IMR-90 (cell line): ENCODE measurements around the gene CYP19A1. TPM values are rescaled to one million over a fixed set of nuclear protein-coding genes. Genes with fewer than 3 reads are reported as not detected.

Source experiments
- ATAC-seq: fragments of 200-7000 bp; cut with Tn5 transposase; 2 replicates; pipeline ENCODE4 v1.9.1; 2020; ENCODE audit warnings: low read depth, mild to moderate bottlenecking, moderate library complexity
- BruUV-seq: library from RNA; stranded (reverse); fragments of 400-500 nt; replicated peaks from 2 replicates; lab custom pipeline; 2021; lab: Mats Ljungman, UMichigan
- CTCF ChIA-PET: fragments of 300-600 bp; formaldehyde crosslinking; extraction: SDS; loops from one replicate; lab custom pipeline; 2021; ENCODE audit warnings: antibody characterized with exemption; lab: Yijun Ruan, JAX
- POLR2A ChIA-PET: fragments of 300-600 bp; sonication (Branson Sonifier 250); formaldehyde crosslinking; loops from one replicate; lab custom pipeline; 2022; ENCODE audit warnings: antibody characterized with exemption; ENCODE audit not compliant: unreplicated experiment; lab: Charles Lee
- DNase-seq: peaks from one replicate; pipeline ENCODE4 v3.0.0; 2013
- H2AFZ ChIP-seq: replicated peaks from 2 replicates; pipeline ENCODE3; 2013; ENCODE audit warnings: low read length, mild to moderate bottlenecking; ENCODE audit not compliant: poor library complexity
- H2AK5ac ChIP-seq: 2 replicates; pipeline ENCODE4 v1.6.1; 2013; ENCODE audit warnings: low read depth, low read length, inconsistent platforms
- H2AK9ac ChIP-seq: replicated peaks from 2 replicates; pipeline ENCODE3; 2013; ENCODE audit warnings: mild to moderate bottlenecking, low read depth, low read length, moderate library complexity; ENCODE audit not compliant: poor library complexity
- H2BK120ac ChIP-seq: 2 replicates; pipeline ENCODE4 v1.6.1; 2013; ENCODE audit warnings: low read depth, low read length, inconsistent platforms
- H2BK15ac ChIP-seq: 3 replicates; pipeline ENCODE4 v1.6.1; 2013; ENCODE audit warnings: low read depth, low read length, inconsistent platforms
- H2BK20ac ChIP-seq: 2 replicates; pipeline ENCODE4 v1.6.1; 2013; ENCODE audit warnings: low read depth, mild to moderate bottlenecking, inconsistent platforms, low read length, moderate library complexity
- H2BK5ac ChIP-seq: 2 replicates; pipeline ENCODE4 v1.6.1; 2013; ENCODE audit warnings: mild to moderate bottlenecking, low read depth, low read length, inconsistent platforms; ENCODE audit not compliant: poor library complexity, severe bottlenecking
- H3K14ac ChIP-seq: replicated peaks from 2 replicates; pipeline ENCODE4 v1.6.1; 2013; ENCODE audit warnings: low read depth, low read length, inconsistent platforms
- H3K18ac ChIP-seq: 2 replicates; pipeline ENCODE4 v1.6.1; 2013; ENCODE audit warnings: low read depth, low read length, control low read depth
- H3K23ac ChIP-seq: 2 replicates; pipeline ENCODE4 v1.6.1; 2013; ENCODE audit warnings: low read depth, low read length, inconsistent platforms
- H3K27ac ChIP-seq: 2 replicates; pipeline ENCODE4 v1.5.1; 2013; ENCODE audit warnings: mild to moderate bottlenecking, control low read depth, low read length; ENCODE audit not compliant: insufficient read depth
- H3K27me3 ChIP-seq: 2 replicates; pipeline ENCODE4 v1.6.1; 2013; ENCODE audit warnings: low read length; ENCODE audit not compliant: control insufficient read depth, insufficient read depth
- H3K36me3 ChIP-seq: 2 replicates; pipeline ENCODE4 v1.6.1; 2013; ENCODE audit warnings: low read length, mixed read lengths; ENCODE audit not compliant: control insufficient read depth, insufficient read depth
- H3K4ac ChIP-seq: 2 replicates; pipeline ENCODE4 v1.6.1; 2013; ENCODE audit warnings: low read depth, low read length, inconsistent platforms
- H3K4me1 ChIP-seq: 2 replicates; pipeline ENCODE4 v1.6.1; 2013; ENCODE audit warnings: low read length, mixed read lengths; ENCODE audit not compliant: control insufficient read depth, insufficient read depth
- H3K4me2 ChIP-seq: 2 replicates; pipeline ENCODE4 v1.6.1; 2013; ENCODE audit warnings: low read depth, mild to moderate bottlenecking, control low read depth, low read length, moderate library complexity
- H3K4me3 ChIP-seq: 2 replicates; pipeline ENCODE4 v1.5.1; 2013; ENCODE audit warnings: low read depth, mild to moderate bottlenecking, control low read depth, low read length, moderate library complexity; ENCODE audit not compliant: insufficient read depth
- H3K56ac ChIP-seq: 2 replicates; pipeline ENCODE4 v1.6.1; 2013; ENCODE audit warnings: low read length, inconsistent platforms; ENCODE audit not compliant: insufficient read depth; ENCODE audit errors: extremely low read depth
- H3K79me1 ChIP-seq, 2 experiments: 2 replicates each; pipeline ENCODE4 v1.6.1; 2013; ENCODE audit warnings: low read length in 2 of 2, inconsistent platforms in 1 of 2, low read depth in 1 of 2
- H3K9ac ChIP-seq: 2 replicates; pipeline ENCODE4 v1.6.1; 2013; ENCODE audit warnings: low read depth, low read length, control low read depth
- H3K9me1 ChIP-seq: 2 replicates; pipeline ENCODE4 v1.6.1; 2013; ENCODE audit warnings: low read length, inconsistent platforms; ENCODE audit not compliant: insufficient read depth
- H3K9me3 ChIP-seq: 2 replicates; pipeline ENCODE4 v1.6.1; 2013; ENCODE audit warnings: low read length; ENCODE audit not compliant: control insufficient read depth, insufficient read depth
- H4K20me1 ChIP-seq: 2 replicates; pipeline ENCODE4 v1.6.1; 2013; ENCODE audit warnings: low read length, inconsistent platforms; ENCODE audit not compliant: insufficient read depth
- H4K5ac ChIP-seq: 2 replicates; pipeline ENCODE4 v1.6.1; 2013; ENCODE audit warnings: mild to moderate bottlenecking, low read depth, low read length, control low read depth
- H4K8ac ChIP-seq, 2 experiments: 2 replicates each; pipeline ENCODE4 v1.6.1; 2013; ENCODE audit warnings: low read depth in 2 of 2, low read length in 2 of 2, control low read depth in 1 of 2, inconsistent platforms in 1 of 2
- H4K91ac ChIP-seq: 2 replicates; pipeline ENCODE4 v1.6.1; 2013; ENCODE audit warnings: low read depth, low read length, inconsistent platforms; ENCODE audit not compliant: insufficient read depth
- CEBPB ChIP-seq: IDR thresholded peaks from 2 replicates; pipeline ENCODE4 v1.6.1; 2012; ENCODE audit warnings: low read depth, low read length, improper control_type of control experiment
- CHD1 ChIP-seq: IDR thresholded peaks from 2 replicates; pipeline ENCODE4 v1.6.1; 2012; ENCODE audit warnings: low read depth, low read length, improper control_type of control experiment
- MAZ ChIP-seq: IDR thresholded peaks from 2 replicates; pipeline ENCODE4 v1.6.1; 2012; ENCODE audit warnings: low read depth, mild to moderate bottlenecking, low read length, improper control_type of control experiment, moderate library complexity, borderline replicate concordance
- NFE2L2 ChIP-seq: fragments of 150-350 bp; IDR thresholded peaks from 2 replicates; pipeline ENCODE4 v1.6.1; 2016; ENCODE audit warnings: low read depth, mild to moderate bottlenecking, low read length
- RAD21 ChIP-seq: IDR thresholded peaks from 2 replicates; pipeline ENCODE4 v1.6.1; 2012; ENCODE audit warnings: low read length, improper control_type of control experiment
- SMC3 ChIP-seq: fragments of 150-350 bp; IDR thresholded peaks from 2 replicates; pipeline ENCODE4 v1.6.1; 2016; ENCODE audit warnings: low read depth, mild to moderate bottlenecking, antibody characterized with exemption, low read length, moderate library complexity
- WGBS, 2 experiments: methylation state at CpG; one replicate each; pipeline versions ENCODE4 v1.1.5 to v1.1.7; 2013; ENCODE audit warnings: missing lambda C conversion rate in 2 of 2; ENCODE audit not compliant: insufficient read length in 1 of 2; ENCODE audit errors: extremely low coverage in 2 of 2; 5-methylcytosine and 5-hydroxymethylcytosine counted together
- dilution Hi-C: fragments of 300-500 bp; cut with HindIII; formaldehyde crosslinking; loops from one replicate; pipeline ENCODE4 v1.14.3; 2018; ENCODE audit warnings: low sequenced_read_pairs; ENCODE audit not compliant: unreplicated experiment
- in situ Hi-C: fragments of 300-500 bp; cut with MboI; formaldehyde crosslinking; loops from 3 replicates; pipeline ENCODE4 v1.14.3; 2019; ENCODE audit warnings: low sequenced_read_pairs, inconsistent platforms, mixed read lengths
- intact Hi-C: fragments of 100-400 bp; cut with micrococcal nuclease; formaldehyde crosslinking; loops from 2 replicates; pipeline ENCODE4 v1.10.0; 2022
- polyA plus RNA-seq, 3 experiments: library from polyadenylated mRNA; depleted of rRNA; stranded (reverse); fragments of >200 nt; gene quantifications; 2 replicates each; pipeline ENCODE4 v1.2.3, GENCODE V29; 2012; ENCODE audit warnings: low replicate concordance in 1 of 3
- total RNA-seq: library from RNA; depleted of rRNA; stranded (reverse); fragments of >200 nt; gene quantifications from 2 replicates; pipeline ENCODE4 v1.2.3, GENCODE V29; 2012
- TF ChIP-seq, protein P1 (sequence below): conservative IDR thresholded peaks from 2 replicates; pipeline ENCODE4 v1.5.1; 2012; ENCODE audit warnings: mild to moderate bottlenecking, low read depth, low read length, improper control_type of control experiment
- TF ChIP-seq, protein P2 (sequence below): fragments of 150-350 bp; IDR thresholded peaks from 2 replicates; pipeline ENCODE4 v1.6.1; 2016; ENCODE audit warnings: low read depth, mild to moderate bottlenecking, low read length, moderate library complexity, borderline replicate concordance

CYP19A1 gene
- total and polyA plus RNA-seq, 2 of the 4 experiments (the other 2 are of a cell fraction) = not detected

- no peak for DNase-seq
- H2AK5ac ChIP-seq = no peak overlapping the region
- peaks cover 9% of the 10 kb centered on the region; the same call in 1 of the 2 replicates for H3K4me1 ChIP-seq
- H3K4me2 ChIP-seq = no peak overlapping the region
- H2BK20ac ChIP-seq = no peak overlapping the region
- BruUV-seq = no TSS peak
- no peak overlapping the region for H3K9ac ChIP-seq
- no peak overlapping the region for H3K18ac ChIP-seq
- intact Hi-C loops = no loop called here
- H3K9me1 ChIP-seq = no peaks in the 10 kb centered on the region
- in situ Hi-C loops = no loop called here
- no peak for ATAC-seq
- no peak overlapping the region for H2BK15ac ChIP-seq
- no peak overlapping the region for H3K56ac ChIP-seq
- no peak overlapping the region for H2BK120ac ChIP-seq
- H2AK9ac ChIP-seq = no peak overlapping the region
- no CpG with 5 or more reads among the region's 3 CpGs for WGBS, 2 experiments
- no peak overlapping the region for H3K4ac ChIP-seq
- H3K9me3 ChIP-seq = no peaks in the 10 kb centered on the region
- no peaks in the 10 kb centered on the region for H3K36me3 ChIP-seq
- dilution Hi-C loops = no loop called here
- H3K27me3 ChIP-seq = peaks cover 22% of the 10 kb centered on the region
- H3K14ac ChIP-seq = no peak overlapping the region
- TF ChIP-seq, protein P1, sequence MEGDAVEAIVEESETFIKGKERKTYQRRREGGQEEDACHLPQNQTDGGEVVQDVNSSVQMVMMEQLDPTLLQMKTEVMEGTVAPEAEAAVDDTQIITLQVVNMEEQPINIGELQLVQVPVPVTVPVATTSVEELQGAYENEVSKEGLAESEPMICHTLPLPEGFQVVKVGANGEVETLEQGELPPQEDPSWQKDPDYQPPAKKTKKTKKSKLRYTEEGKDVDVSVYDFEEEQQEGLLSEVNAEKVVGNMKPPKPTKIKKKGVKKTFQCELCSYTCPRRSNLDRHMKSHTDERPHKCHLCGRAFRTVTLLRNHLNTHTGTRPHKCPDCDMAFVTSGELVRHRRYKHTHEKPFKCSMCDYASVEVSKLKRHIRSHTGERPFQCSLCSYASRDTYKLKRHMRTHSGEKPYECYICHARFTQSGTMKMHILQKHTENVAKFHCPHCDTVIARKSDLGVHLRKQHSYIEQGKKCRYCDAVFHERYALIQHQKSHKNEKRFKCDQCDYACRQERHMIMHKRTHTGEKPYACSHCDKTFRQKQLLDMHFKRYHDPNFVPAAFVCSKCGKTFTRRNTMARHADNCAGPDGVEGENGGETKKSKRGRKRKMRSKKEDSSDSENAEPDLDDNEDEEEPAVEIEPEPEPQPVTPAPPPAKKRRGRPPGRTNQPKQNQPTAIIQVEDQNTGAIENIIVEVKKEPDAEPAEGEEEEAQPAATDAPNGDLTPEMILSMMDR = no peak
- TF ChIP-seq CHD1 (no peak), CEBPB (no peak), NFE2L2 (no peak), SMC3 (no peak), MAZ (no peak), RAD21 (no peak)
- TF ChIP-seq, protein P2, sequence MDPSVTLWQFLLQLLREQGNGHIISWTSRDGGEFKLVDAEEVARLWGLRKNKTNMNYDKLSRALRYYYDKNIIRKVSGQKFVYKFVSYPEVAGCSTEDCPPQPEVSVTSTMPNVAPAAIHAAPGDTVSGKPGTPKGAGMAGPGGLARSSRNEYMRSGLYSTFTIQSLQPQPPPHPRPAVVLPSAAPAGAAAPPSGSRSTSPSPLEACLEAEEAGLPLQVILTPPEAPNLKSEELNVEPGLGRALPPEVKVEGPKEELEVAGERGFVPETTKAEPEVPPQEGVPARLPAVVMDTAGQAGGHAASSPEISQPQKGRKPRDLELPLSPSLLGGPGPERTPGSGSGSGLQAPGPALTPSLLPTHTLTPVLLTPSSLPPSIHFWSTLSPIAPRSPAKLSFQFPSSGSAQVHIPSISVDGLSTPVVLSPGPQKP = no peak
- no peak overlapping the region for H3K23ac ChIP-seq
- no peak overlapping the region for H2AFZ ChIP-seq
- no peak overlapping the region for H3K4me3 ChIP-seq
- H3K79me1 ChIP-seq = no peaks in the 10 kb centered on the region
- H2BK5ac ChIP-seq = no peak overlapping the region
- no peak overlapping the region for H4K91ac ChIP-seq
- no peak overlapping the region for H4K8ac ChIP-seq
- H4K5ac ChIP-seq = no peak overlapping the region
- ChIA-PET CTCF (interaction anchor here (1.1 kb wide), 1 partner anchor 144 kb away, joined by 3 read pairs; no protein-coding TSS in a partner anchor), POLR2A (no interaction called here)
- no peaks in the 10 kb centered on the region for H4K20me1 ChIP-seq
- H3K27ac ChIP-seq = no peak overlapping the region
Observed at GRCh38 chr15:51307325-51307724, 31.1 kb downstream of the CYP19A1 start.
